ENCODE measurements around the gene CACNA1S. TPM values are rescaled to one million over a fixed set of nuclear protein-coding genes. Genes with fewer than 3 reads are reported as not detected.

The CACNA1S gene
- total and polyA plus RNA-seq, 2 of the 8 experiments (the other 6 are each of a cell fraction or from before 2014, with no cell fraction given): 0.06 TPM; not detected in 1

GRCh38 chr1:201154389-201155165 is 42.4 kb upstream of the CACNA1S start, which contains the start of gene TMEM9:
TMEM9 (minus strand) TSS chr1:201154474; CDS start chr1:201153923, 551 bp downstream.
- ChIA-PET POLR2A (ENCODE audit: partially characterized antibody) (interaction anchor here (0.8 to 11.8 kb wide), 13 partner anchors 10 to 264 kb away, joined by 3 to 105 read pairs (median 3); partner anchors contain the start of gene ASCL5), CTCF (ENCODE audit: partially characterized antibody) (interaction anchor here (0.6 to 3.1 kb wide), 12 partner anchors 13 to 285 kb away, joined by 3 to 13 read pairs (median 4); partner anchors contain the start of gene IGFN1)
- H2AK5ac ChIP-seq (ENCODE audit: low read depth, low read length): no peak within 1 kb of the TSS; the same call in 1 of the 2 replicates
- H3K4me1 ChIP-seq (replicated peaks in 1 of 4; ENCODE audit: control insufficient read depth in 3 of 4, insufficient read depth in 4 of 4, low read length in 3 of 4): peaks cover 0 to 13% (median 7%) of the 10 kb centered on the region in 4 experiments; a peak in 6 of 7 replicates
- peaks cover 8 to 31% (median 22%) of the 10 kb centered on the region in 4 experiments for H3K36me3 ChIP-seq (ENCODE audit: control insufficient read depth in 2 of 4, insufficient read depth in 4 of 4, low read length in 3 of 4)
- H3K23ac ChIP-seq (ENCODE audit: insufficient read length): no peak within 1 kb of the TSS
- peak within 1 kb of the TSS; percentile 52 for H2BK12ac ChIP-seq (ENCODE audit: low read depth, low read length)
- H3K27ac ChIP-seq (ENCODE audit: low read depth, low read length): peak within 1 kb of the TSS; percentile 74; the same call in 1 of the 2 replicates
- peaks cover 0 to 18% of the 10 kb centered on the region in 2 experiments; a peak in 3 of 4 replicates for H3K79me2 ChIP-seq (ENCODE audit: control insufficient read depth in 1 of 2, insufficient read depth in 2 of 2, low read length in 2 of 2)
- H3K9me3 ChIP-seq (ENCODE audit: insufficient read depth in 2 of 2, low read depth in 1 of 2, low read length in 1 of 2): no peaks in the 10 kb centered on the region
- peak within 1 kb of the TSS; percentile 79 for H4K8ac ChIP-seq (ENCODE audit: extremely low read depth, insufficient read depth, low read length)
- peak within 1 kb of the TSS; percentile 40; the same call in 1 of the 2 replicates for H2BK5ac ChIP-seq (ENCODE audit: low read depth, low read length)
- H3K14ac ChIP-seq (ENCODE audit: insufficient read length): no peak within 1 kb of the TSS
- H4K91ac ChIP-seq (replicated peaks; ENCODE audit: insufficient read length, low read length): peak within 1 kb of the TSS; percentile 92
- H3K4me3 ChIP-seq (ENCODE audit: extremely low read depth in 1 of 4, insufficient read depth in 2 of 4, low read depth in 3 of 4, low read length in 4 of 4): peak within 1 kb of the TSS; percentile 80 to 94 (median 82)
- peak within 1 kb of the TSS; percentile 68 for H3K18ac ChIP-seq (ENCODE audit: extremely low read depth, low read length)
- peak within 1 kb of the TSS; percentile 86 to 96 for H3K4me2 ChIP-seq (ENCODE audit: insufficient read depth in 1 of 2, low read depth in 2 of 2, low read length in 2 of 2)
- peaks cover 6% of the 10 kb centered on the region; the same call in 1 of the 2 replicates for H3K23me2 ChIP-seq (ENCODE audit: low read depth, low read length)
- H4K5ac ChIP-seq (ENCODE audit: insufficient read length, low read depth, low read length): peak within 1 kb of the TSS; percentile 63
- FAIRE-seq (no peak), DNase-seq (ENCODE audit: low read depth in 1 of 2, low spot score in 2 of 2) (peak; percentile 92 to 99)
- peak within 1 kb of the TSS; percentile 37 to 80 (median 75) for H3K9ac ChIP-seq (replicated peaks in 1 of 4; ENCODE audit: extremely low read depth in 1 of 4, low read depth in 3 of 4, low read length in 3 of 4)
- H4K20me1 ChIP-seq (replicated peaks in 1 of 2; ENCODE audit: control insufficient read depth in 1 of 2, insufficient read depth in 2 of 2, low read length in 2 of 2): peaks cover 1 to 3% of the 10 kb centered on the region in 2 experiments
- H3K4ac ChIP-seq (replicated peaks; ENCODE audit: insufficient read length, low read depth, low read length): no peak within 1 kb of the TSS
- peak within 1 kb of the TSS; percentile 78; the same call in 1 of the 2 replicates for H2BK15ac ChIP-seq (ENCODE audit: low read length)
- H3K79me1 ChIP-seq (ENCODE audit: low read depth, low read length): peaks cover 4% of the 10 kb centered on the region; the same call in 1 of the 2 replicates
- H2BK20ac ChIP-seq (ENCODE audit: low read length): 0 out of 2 replicates have a peak within 1 kb of the TSS, but pooled peaks have one; percentile 38
- WGBS, 2 experiments (ENCODE audit: extremely low coverage in 1 of 2, insufficient coverage in 1 of 2, insufficient read length in 1 of 2, insufficient replicate concordance in 2 of 2, low coverage in 1 of 2, low lambda C conversion rate in 2 of 2, missing lambda C conversion rate in 1 of 2): 20% methylated on average over 23 of the region's 31 CpGs; no CpG with 5 or more reads in 1 of the 2 experiments
- H3K27me3 ChIP-seq (replicated peaks in 1 of 4; ENCODE audit: control insufficient read depth in 3 of 4, extremely low read depth in 1 of 4, insufficient read depth in 3 of 4, low read length in 3 of 4): no peaks in the 10 kb centered on the region; a peak in 1 of 7 replicates
- H2BK120ac ChIP-seq (replicated peaks; ENCODE audit: low read depth, low read length): no peak within 1 kb of the TSS
- H3K56ac ChIP-seq (replicated peaks; ENCODE audit: insufficient read length, low read depth, low read length): peak within 1 kb of the TSS; percentile 17
- H2AFZ ChIP-seq (ENCODE audit: low read length): peak within 1 kb of the TSS; percentile 86
- TF ChIP-seq TEAD4 (IDR thresholded peaks at IDR 0.05; ENCODE audit: low read depth, low read length) (0 out of 2 replicates have a peak, but pooled peaks have one; percentile 19), KDM5A (IDR thresholded peaks at IDR 0.05; ENCODE audit: low read length) (no peak), TBP (IDR thresholded peaks at IDR 0.05; ENCODE audit: low read depth, low read length) (peak; percentile 1; the same call in 1 of the 2 replicates), NRF1 (IDR thresholded peaks at IDR 0.05; ENCODE audit: low read depth, low read length) (peak; percentile 47), ATF3 (IDR thresholded peaks at IDR 0.05; ENCODE audit: insufficient read depth, low read depth, low read length) (no peak), KDM1A (IDR thresholded peaks at IDR 0.05; ENCODE audit: borderline replicate concordance, low read length) (no peak), BCL11A (IDR thresholded peaks at IDR 0.05; ENCODE audit: low read depth in 2 of 2, low read length in 2 of 2) (no peak), CHD1 (IDR thresholded peaks at IDR 0.05; ENCODE audit: low read depth, low read length) (no peak), CREB1 (IDR thresholded peaks at IDR 0.05) (peak; percentile 72), PHF8 (conservative IDR thresholded peaks at IDR 0.05; ENCODE audit: low read depth, low read length) (no peak), SP2 (IDR thresholded peaks at IDR 0.05; ENCODE audit: low read length) (peak; percentile 76)

Data from H1 (cell line).